ENCODE results near the gene TMEM95.
"Not testable (repeated sequence)": the region's sequence is repeated elsewhere in the genome, so short reads cannot be mapped to it uniquely, and the experiment has no call there.

Gene TMEM95

GRCh38 chr17:7348478-7349242, 6.3 kb upstream of the TMEM95 start:
- no peak for DNase-seq

GRCh38 chr17:7351665-7352502, 3.1 kb upstream of the TMEM95 start, which contains the start of gene KCTD11:
KCTD11 (plus strand) TSS chr17:7352162.
- peak; percentile 4 to 20 for DNase-seq

- no peak for DNase-seq
Observed at GRCh38 chr17:7352503-7352889, 2.5 kb upstream of the TMEM95 start.

- DNase-seq: no peak
Observed at GRCh38 chr17:7352910-7353635, 1.9 kb upstream of the TMEM95 start.

GRCh38 chr17:7354262-7354843, 603 bp upstream of the TMEM95 start:
- no peak for DNase-seq

- no peak for DNase-seq
Observed at GRCh38 chr17:7355573-7355972, 617 bp downstream of the TMEM95 start.

- DNase-seq: peak in 1 of 2 experiments; percentile 57
Observed at GRCh38 chr17:7356072-7356549, 1.2 kb downstream of the TMEM95 start.

- DNase-seq: no peak
Observed at GRCh38 chr17:7356756-7357155, 1.8 kb downstream of the TMEM95 start.

- DNase-seq: no peak
Observed at GRCh38 chr17:7357381-7357780, 2.4 kb downstream of the TMEM95 start.

- no peak for DNase-seq
Observed at GRCh38 chr17:7361906-7362305, 7.0 kb downstream of the TMEM95 start.

GRCh38 chr17:7363311-7363710, 8.4 kb downstream of the TMEM95 start:
- DNase-seq: no peak

- not testable (repeated sequence) for DNase-seq
Observed at GRCh38 chr17:7365963-7366362, 11.0 kb downstream of the TMEM95 start.

GRCh38 chr17:7367083-7367482, 12.1 kb downstream of the TMEM95 start:
- DNase-seq: no peak

- no peak for DNase-seq
Observed at GRCh38 chr17:7367918-7368598, 13.1 kb downstream of the TMEM95 start.

GRCh38 chr17:7368599-7368994, 13.6 kb downstream of the TMEM95 start:
- DNase-seq: not testable (repeated sequence)

- no peak for DNase-seq
Observed at GRCh38 chr17:7369825-7370224, 14.9 kb downstream of the TMEM95 start.

GRCh38 chr17:7370853-7371252, 15.9 kb downstream of the TMEM95 start:
- no peak for DNase-seq

GRCh38 chr17:7374353-7374752, 19.4 kb downstream of the TMEM95 start:
- no peak for DNase-seq

- no peak for DNase-seq
Observed at GRCh38 chr17:7379134-7379533, 24.2 kb downstream of the TMEM95 start.

- DNase-seq: no peak
Observed at GRCh38 chr17:7380321-7380720, 25.4 kb downstream of the TMEM95 start.

- DNase-seq: no peak
Observed at GRCh38 chr17:7380855-7381683, 26.1 kb downstream of the TMEM95 start, which contains the start of gene TNK1. TNK1 (plus strand) TSS chr17:7381089; CDS start chr17:7382927, 1,838 bp downstream.

Measured in cerebellar nuclear complex (tissue), 1 donor.